Measurements from ENCODE around the gene CSF2. TPM values are rescaled to one million over a fixed set of nuclear protein-coding genes. Genes with fewer than 3 reads are reported as not detected.

Gene CSF2
- total RNA-seq, 1 donor from 2014 or later, result not detected

DNA sequence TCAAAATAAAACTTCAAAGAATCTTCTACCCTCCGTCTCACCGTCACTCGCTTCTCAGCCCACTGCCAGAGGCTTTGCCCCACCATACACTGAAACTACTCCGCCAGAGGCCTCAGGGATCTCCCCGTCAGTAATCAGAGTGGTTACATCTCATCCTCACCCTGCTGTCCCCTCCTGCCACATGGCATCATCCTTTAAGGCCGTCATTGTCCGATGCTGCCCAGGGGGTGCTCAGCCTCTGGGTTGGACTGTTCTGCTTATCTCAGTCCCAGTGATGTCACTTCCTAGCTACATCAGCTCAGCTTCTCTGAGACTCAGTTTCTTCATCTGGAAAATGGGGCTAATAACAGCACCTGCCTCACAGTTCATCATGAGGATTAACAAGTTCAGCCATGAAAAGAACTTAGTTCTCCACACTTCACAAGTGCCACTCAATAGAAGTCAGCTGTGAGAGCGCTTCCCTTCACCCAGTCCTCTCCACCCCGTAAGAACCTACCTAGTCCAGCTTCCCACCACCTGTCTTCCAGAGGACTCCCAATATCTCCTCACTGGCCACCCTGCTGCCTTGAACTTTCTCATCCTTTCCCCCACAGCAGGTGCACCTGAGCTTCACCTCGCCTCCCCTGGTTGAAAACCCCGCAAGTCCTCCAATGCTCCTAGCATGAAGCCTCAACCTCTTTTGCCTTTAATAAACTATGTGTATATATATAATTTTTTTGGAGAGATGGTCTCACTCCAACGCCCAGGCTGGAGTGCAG is 15.9 kb upstream of the CSF2 start:
- TF ChIP-seq, protein P1, sequence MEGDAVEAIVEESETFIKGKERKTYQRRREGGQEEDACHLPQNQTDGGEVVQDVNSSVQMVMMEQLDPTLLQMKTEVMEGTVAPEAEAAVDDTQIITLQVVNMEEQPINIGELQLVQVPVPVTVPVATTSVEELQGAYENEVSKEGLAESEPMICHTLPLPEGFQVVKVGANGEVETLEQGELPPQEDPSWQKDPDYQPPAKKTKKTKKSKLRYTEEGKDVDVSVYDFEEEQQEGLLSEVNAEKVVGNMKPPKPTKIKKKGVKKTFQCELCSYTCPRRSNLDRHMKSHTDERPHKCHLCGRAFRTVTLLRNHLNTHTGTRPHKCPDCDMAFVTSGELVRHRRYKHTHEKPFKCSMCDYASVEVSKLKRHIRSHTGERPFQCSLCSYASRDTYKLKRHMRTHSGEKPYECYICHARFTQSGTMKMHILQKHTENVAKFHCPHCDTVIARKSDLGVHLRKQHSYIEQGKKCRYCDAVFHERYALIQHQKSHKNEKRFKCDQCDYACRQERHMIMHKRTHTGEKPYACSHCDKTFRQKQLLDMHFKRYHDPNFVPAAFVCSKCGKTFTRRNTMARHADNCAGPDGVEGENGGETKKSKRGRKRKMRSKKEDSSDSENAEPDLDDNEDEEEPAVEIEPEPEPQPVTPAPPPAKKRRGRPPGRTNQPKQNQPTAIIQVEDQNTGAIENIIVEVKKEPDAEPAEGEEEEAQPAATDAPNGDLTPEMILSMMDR (IDR thresholded peaks at IDR 0.05), result no peak
- no peaks in the 10 kb centered on the region for H3K4me1 Mint-ChIP-seq (ENCODE audit: low read depth)
- DNase-seq (ENCODE audit: low spot score), result peak; percentile 29
- no peak overlapping the region for H3K27ac Mint-ChIP-seq (ENCODE audit: unreplicated experiment)
- H3K36me3 Mint-ChIP-seq (ENCODE audit: low read depth), result no peaks in the 10 kb centered on the region
- peaks cover 4% of the 10 kb centered on the region for H3K27me3 Mint-ChIP-seq (ENCODE audit: low read depth)
- no peaks in the 10 kb centered on the region for H3K9me3 Mint-ChIP-seq (ENCODE audit: low read depth)
- no peak overlapping the region for H3K4me3 Mint-ChIP-seq (ENCODE audit: unreplicated experiment)

DNA sequence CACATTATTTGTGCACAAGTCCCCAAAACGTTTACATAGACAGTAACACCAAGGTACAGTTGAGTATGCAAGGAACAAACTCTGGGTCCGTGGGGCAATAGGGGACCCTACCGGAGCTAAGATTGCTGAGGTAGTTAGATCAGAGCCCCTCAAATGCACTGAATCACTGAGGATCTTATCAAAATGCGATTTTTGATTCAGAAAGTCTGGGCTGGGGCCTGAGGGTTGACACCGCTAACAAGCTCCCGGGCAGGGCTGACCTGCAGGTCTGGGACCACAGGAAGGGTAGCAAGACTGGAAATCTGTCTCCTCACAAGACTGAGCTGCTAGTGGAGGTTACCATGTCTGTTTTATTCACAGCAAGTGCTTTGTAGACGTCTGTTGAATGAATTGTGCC is 14.9 kb upstream of the CSF2 start:
- peaks cover 3% of the 10 kb centered on the region for H3K27me3 Mint-ChIP-seq (ENCODE audit: low read depth)
- no peaks in the 10 kb centered on the region for H3K9me3 Mint-ChIP-seq (ENCODE audit: low read depth)
- H3K4me3 Mint-ChIP-seq (ENCODE audit: unreplicated experiment), result no peak overlapping the region
- TF ChIP-seq, protein P1 (IDR thresholded peaks at IDR 0.05), result no peak
- H3K4me1 Mint-ChIP-seq (ENCODE audit: low read depth), result no peaks in the 10 kb centered on the region
- H3K36me3 Mint-ChIP-seq (ENCODE audit: low read depth), result no peaks in the 10 kb centered on the region
- no peak overlapping the region for H3K27ac Mint-ChIP-seq (ENCODE audit: unreplicated experiment)
- no peak for DNase-seq (ENCODE audit: low spot score)

DNA sequence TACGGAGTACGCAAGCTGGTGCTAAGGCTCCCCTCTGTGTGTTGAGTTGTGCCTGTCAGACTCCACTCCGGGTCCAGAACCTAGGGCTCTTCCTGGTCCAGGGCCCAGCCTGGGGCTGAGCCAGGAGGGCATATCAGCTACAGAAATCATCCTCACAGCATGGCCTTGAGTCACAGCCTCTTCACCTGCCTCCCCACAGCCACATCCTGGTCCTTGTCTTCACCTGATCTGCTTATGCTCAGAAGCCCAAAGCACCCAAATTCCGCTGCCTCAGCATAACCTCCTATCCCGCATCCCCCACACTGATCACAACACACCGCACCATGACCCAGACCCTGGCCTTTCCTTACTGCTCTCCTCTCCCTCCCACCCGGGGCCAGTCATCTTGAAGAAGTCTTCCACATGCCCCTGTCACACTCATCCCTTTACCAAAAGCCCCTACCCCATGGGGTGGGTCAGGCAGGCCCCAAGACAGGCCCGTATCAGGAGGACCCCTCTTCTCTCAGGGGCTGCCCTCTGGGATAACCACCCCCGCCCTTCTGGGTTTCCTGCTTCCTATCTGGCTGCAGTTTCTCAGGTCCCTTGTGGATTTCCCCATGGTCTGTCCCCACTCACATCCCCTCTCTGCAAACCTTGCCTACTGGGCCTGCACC is 14.4 kb upstream of the CSF2 start:
- no peak overlapping the region for H3K4me3 Mint-ChIP-seq (ENCODE audit: unreplicated experiment)
- TF ChIP-seq, protein P1 (IDR thresholded peaks at IDR 0.05), result no peak
- no peaks in the 10 kb centered on the region for H3K36me3 Mint-ChIP-seq (ENCODE audit: low read depth)
- DNase-seq (ENCODE audit: low spot score), result peak; percentile 49
- H3K9me3 Mint-ChIP-seq (ENCODE audit: low read depth), result no peaks in the 10 kb centered on the region
- no peaks in the 10 kb centered on the region for H3K4me1 Mint-ChIP-seq (ENCODE audit: low read depth)
- peaks cover 3% of the 10 kb centered on the region for H3K27me3 Mint-ChIP-seq (ENCODE audit: low read depth)
- no peak overlapping the region for H3K27ac Mint-ChIP-seq (ENCODE audit: unreplicated experiment)

DNA sequence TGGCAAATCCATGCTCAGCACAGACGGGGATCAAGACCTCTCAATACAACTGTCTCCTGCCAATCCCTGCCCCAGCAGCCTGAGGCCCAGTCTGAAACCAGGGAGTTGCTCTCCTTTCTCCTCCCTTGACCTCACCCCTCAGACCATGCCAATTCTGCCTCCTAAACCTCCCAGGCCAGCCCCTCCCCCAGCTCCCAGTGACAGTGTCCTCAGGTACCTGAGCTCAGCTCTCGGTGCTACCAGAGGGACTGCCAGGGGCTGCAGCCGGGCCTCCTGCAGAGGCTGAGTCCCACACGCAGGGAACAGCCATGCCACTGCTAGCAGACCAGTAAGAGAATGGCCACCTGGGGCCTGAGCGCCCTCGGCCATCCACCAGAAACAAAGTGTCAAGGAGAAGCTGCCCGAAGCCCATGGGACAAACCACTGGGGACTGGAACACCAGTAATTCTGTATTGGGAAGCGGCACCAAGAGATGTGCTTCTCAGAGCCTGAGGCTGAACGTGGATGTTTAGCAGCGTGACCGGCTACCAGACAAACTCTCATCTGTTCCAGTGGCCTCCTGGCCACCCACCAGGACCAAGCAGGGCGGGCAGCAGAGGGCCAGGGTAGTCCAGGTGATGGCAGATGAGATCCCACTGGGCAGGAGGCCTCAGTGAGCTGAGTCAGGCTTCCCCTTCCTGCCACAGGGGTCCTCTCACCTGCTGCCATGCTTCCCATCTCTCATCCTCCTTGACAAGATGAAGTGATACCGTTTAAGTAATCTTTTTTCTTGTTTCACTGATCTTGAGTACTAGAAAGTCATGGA is 13.7 kb upstream of the CSF2 start:
- Mint-ChIP-seq H3K4me1 (ENCODE audit: low read depth) (no peaks in the 10 kb centered on the region), H3K36me3 (ENCODE audit: low read depth) (no peaks in the 10 kb centered on the region), H3K27ac (ENCODE audit: unreplicated experiment) (no peak overlapping the region), H3K27me3 (ENCODE audit: low read depth) (peaks cover 3% of the 10 kb centered on the region), H3K9me3 (ENCODE audit: low read depth) (no peaks in the 10 kb centered on the region), H3K4me3 (ENCODE audit: unreplicated experiment) (no peak overlapping the region)
- peak; percentile 76 for DNase-seq (ENCODE audit: low spot score)
- TF ChIP-seq, protein P1 (IDR thresholded peaks at IDR 0.05), result no peak

DNA sequence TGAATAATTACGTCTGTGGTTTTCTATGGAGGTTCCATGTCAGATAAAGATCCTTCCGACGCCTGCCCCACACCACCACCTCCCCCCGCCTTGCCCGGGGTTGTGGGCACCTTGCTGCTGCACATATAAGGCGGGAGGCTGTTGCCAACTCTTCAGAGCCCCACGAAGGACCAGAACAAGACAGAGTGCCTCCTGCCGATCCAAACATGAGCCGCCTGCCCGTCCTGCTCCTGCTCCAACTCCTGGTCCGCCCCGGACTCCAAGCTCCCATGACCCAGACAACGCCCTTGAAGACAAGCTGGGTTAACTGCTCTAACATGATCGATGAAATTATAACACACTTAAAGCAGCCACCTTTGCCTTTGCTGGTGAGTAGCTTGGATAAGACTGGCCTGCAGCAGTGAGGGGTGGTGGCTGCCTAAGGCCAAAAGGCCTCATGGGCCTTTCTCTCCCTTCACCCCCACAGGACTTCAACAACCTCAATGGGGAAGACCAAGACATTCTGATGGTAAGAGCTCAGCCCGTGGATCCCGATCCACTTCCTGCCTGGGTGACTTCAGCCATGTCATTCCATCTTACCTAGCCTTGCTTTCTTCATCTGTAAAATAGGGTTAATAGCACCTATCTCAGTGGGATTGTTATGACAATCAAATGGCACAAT is 13.0 kb upstream of the CSF2 start, which contains the start of gene IL3:
TSS of gene IL3 (plus strand) at position 155 of the 661 bp plus-strand sequence. CDS start at position 207, 52 bp downstream.
- Mint-ChIP-seq H3K4me3 (ENCODE audit: unreplicated experiment) (no peak within 1 kb of the TSS), H3K27ac (ENCODE audit: unreplicated experiment) (no peak within 1 kb of the TSS), H3K4me1 (ENCODE audit: low read depth) (peaks cover 2% of the 10 kb centered on the region), H3K27me3 (ENCODE audit: low read depth) (peaks cover 3% of the 10 kb centered on the region), H3K9me3 (ENCODE audit: low read depth) (no peaks in the 10 kb centered on the region), H3K36me3 (ENCODE audit: low read depth) (no peaks in the 10 kb centered on the region)
- DNase-seq (ENCODE audit: low spot score), result peak; percentile 74
- TF ChIP-seq, protein P1 (IDR thresholded peaks at IDR 0.05), result no peak

Data from chondrocyte (in vitro differentiated cells).